Measurements from ENCODE around the gene ARHGEF33.

Gene ARHGEF33

GRCh38 chr2:39017334-39017733 is 127.7 kb downstream of the ARHGEF33 start:
- Histone ChIP-seq H3K4me3 (ENCODE audit: low read depth, low read length) (no peak overlapping the region), H3K27me3 (no peaks in the 10 kb centered on the region), H3K36me3 (peaks cover under 1% of the 10 kb centered on the region), H3K4me1 (no peaks in the 10 kb centered on the region), H3K9me3 (no peaks in the 10 kb centered on the region)
- TF ChIP-seq CTCF (IDR thresholded peaks at IDR 0.05; ENCODE audit: low read depth, low read length): no peak
- no peak for DNase-seq

GRCh38 chr2:39018638-39019037 is 129.0 kb downstream of the ARHGEF33 start:
- no peak overlapping the region for H3K4me3 ChIP-seq (ENCODE audit: low read depth, low read length)
- no peak for TF ChIP-seq CTCF (IDR thresholded peaks at IDR 0.05; ENCODE audit: low read depth, low read length)
- no peaks in the 10 kb centered on the region for H3K4me1 ChIP-seq
- no peaks in the 10 kb centered on the region for H3K9me3 ChIP-seq
- H3K27me3 ChIP-seq: no peaks in the 10 kb centered on the region
- H3K36me3 ChIP-seq: peaks cover 7% of the 10 kb centered on the region
- DNase-seq: no peak

- DNase-seq: no peak
- peaks cover 7% of the 10 kb centered on the region for H3K36me3 ChIP-seq
- TF ChIP-seq CTCF (IDR thresholded peaks at IDR 0.05; ENCODE audit: low read depth, low read length): no peak
- no peaks in the 10 kb centered on the region for H3K4me1 ChIP-seq
- no peaks in the 10 kb centered on the region for H3K9me3 ChIP-seq
- no peaks in the 10 kb centered on the region for H3K27me3 ChIP-seq
- no peak overlapping the region for H3K4me3 ChIP-seq (ENCODE audit: low read depth, low read length)
Measured at GRCh38 chr2:39020383-39020782, 130.7 kb downstream of the ARHGEF33 start.

- H3K27me3 ChIP-seq: no peaks in the 10 kb centered on the region
- peaks cover 7% of the 10 kb centered on the region for H3K36me3 ChIP-seq
- no peaks in the 10 kb centered on the region for H3K9me3 ChIP-seq
- no peak for DNase-seq
- H3K4me1 ChIP-seq: no peaks in the 10 kb centered on the region
- no peak overlapping the region for H3K4me3 ChIP-seq (ENCODE audit: low read depth, low read length)
- no peak for TF ChIP-seq CTCF (IDR thresholded peaks at IDR 0.05; ENCODE audit: low read depth, low read length)
Measured at GRCh38 chr2:39022642-39023235, 133.1 kb downstream of the ARHGEF33 start.

- DNase-seq: no peak
- no peak overlapping the region for H3K4me3 ChIP-seq (ENCODE audit: low read depth, low read length)
- H3K36me3 ChIP-seq: peaks cover 7% of the 10 kb centered on the region
- no peaks in the 10 kb centered on the region for H3K27me3 ChIP-seq
- no peaks in the 10 kb centered on the region for H3K4me1 ChIP-seq
- TF ChIP-seq CTCF (IDR thresholded peaks at IDR 0.05; ENCODE audit: low read depth, low read length): no peak
- H3K9me3 ChIP-seq: no peaks in the 10 kb centered on the region
Measured at GRCh38 chr2:39023649-39024048, 134.0 kb downstream of the ARHGEF33 start.

- Histone ChIP-seq H3K27me3 (no peaks in the 10 kb centered on the region), H3K4me1 (no peaks in the 10 kb centered on the region), H3K9me3 (no peaks in the 10 kb centered on the region), H3K36me3 (peaks cover 7% of the 10 kb centered on the region), H3K4me3 (ENCODE audit: low read depth, low read length) (no peak overlapping the region)
- DNase-seq: no peak
- TF ChIP-seq CTCF (IDR thresholded peaks at IDR 0.05; ENCODE audit: low read depth, low read length): no peak
Measured at GRCh38 chr2:39024833-39025232, 135.2 kb downstream of the ARHGEF33 start.
